Body of pancreas (tissue), 4 donors: Measurements from ENCODE around the gene SNED1.

ENCODE experiments used
- CTCF ChIP-seq, 7 experiments: fragments of 450-650 bp in 4 of 7; fragments of 200-600 bp in 3 of 7; sonication (generic) in 3 of 7; IDR thresholded peaks; one replicate each; pipeline ENCODE4 v1.5.1; 2016 to 2019; ENCODE audit warnings: antibody characterized with exemption in 7 of 7
- POLR2A ChIP-seq, 3 donors: fragments of 450-650 bp; IDR thresholded peaks; one replicate each; pipeline ENCODE4 v1.6.1; 2016; ENCODE audit warnings: antibody characterized with exemption in 3 of 3, mild to moderate bottlenecking in 2 of 3

- TF ChIP-seq CTCF (IDR thresholded peaks at IDR 0.05) = no peak
- no peak for TF ChIP-seq POLR2A (IDR thresholded peaks at IDR 0.05)
These were observed 32.4 kb upstream of the SNED1 start for GRCh38 chr2:240965905-240966456.
